ENCODE data around the gene CTAG1B.

DNA sequence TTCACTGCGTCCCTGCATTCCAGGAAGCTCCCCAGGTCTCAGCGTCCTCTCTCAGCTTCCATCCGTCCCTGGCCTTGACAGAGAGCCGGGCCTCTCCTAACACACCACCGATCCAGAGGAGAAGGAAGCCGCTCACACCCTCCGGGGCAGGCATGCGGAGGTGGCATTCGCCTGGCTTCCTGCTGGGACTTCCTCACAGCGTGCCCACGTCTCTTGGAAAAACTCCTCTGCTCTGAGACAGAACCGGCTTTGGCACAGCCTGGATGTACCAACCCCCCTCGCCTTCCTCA lies 31.1 kb upstream of the CTAG1B start:
- TF ChIP-seq POLR2AphosphoS5 (IDR thresholded peaks at IDR 0.05; ENCODE audit: borderline replicate concordance, low read depth, low read length) (no peak), EZH2 (IDR thresholded peaks at IDR 0.05) (no peak), FOXP2 (optimal IDR thresholded peaks at IDR 0.05; ENCODE audit: control extremely low read depth, extremely low read length, insufficient read depth) (no peak)
